Muscle layer of colon (tissue), 2 donors: Measurements from ENCODE around the gene PCNT.

Experiments
- H3K27ac ChIP-seq: one replicate; pipeline ENCODE4 v1.7.0; 2013; ENCODE audit warnings: low read depth, mild to moderate bottlenecking, low read length, moderate library complexity
- H3K27me3 ChIP-seq, 2 donors: one replicate each; pipeline ENCODE4 v1.7.0; 2013; ENCODE audit warnings: low read length in 2 of 2, mild to moderate bottlenecking in 2 of 2; ENCODE audit not compliant: insufficient read depth in 2 of 2, control insufficient read depth in 1 of 2
- H3K36me3 ChIP-seq: one replicate; pipeline ENCODE4 v1.7.0; 2013; ENCODE audit warnings: mild to moderate bottlenecking, low read length; ENCODE audit not compliant: insufficient read depth
- H3K4me1 ChIP-seq: one replicate; pipeline ENCODE4 v1.7.0; 2013; ENCODE audit warnings: mild to moderate bottlenecking, low read length; ENCODE audit not compliant: insufficient read depth
- H3K4me3 ChIP-seq, 2 donors: one replicate each; pipeline ENCODE4 v1.7.0; 2013; ENCODE audit warnings: low read length in 2 of 2, low read depth in 1 of 2, mild to moderate bottlenecking in 1 of 2, moderate library complexity in 1 of 2
- H3K9ac ChIP-seq: one replicate; pipeline ENCODE4 v1.7.0; 2013; ENCODE audit warnings: low read length
- H3K9me3 ChIP-seq: one replicate; pipeline ENCODE4 v1.7.0; 2013; ENCODE audit warnings: mild to moderate bottlenecking, low read length
- donor health status: abdominal sarcoma.
- donor health status: Adenocarcinoma of cecum.

Gene PCNT

DNA sequence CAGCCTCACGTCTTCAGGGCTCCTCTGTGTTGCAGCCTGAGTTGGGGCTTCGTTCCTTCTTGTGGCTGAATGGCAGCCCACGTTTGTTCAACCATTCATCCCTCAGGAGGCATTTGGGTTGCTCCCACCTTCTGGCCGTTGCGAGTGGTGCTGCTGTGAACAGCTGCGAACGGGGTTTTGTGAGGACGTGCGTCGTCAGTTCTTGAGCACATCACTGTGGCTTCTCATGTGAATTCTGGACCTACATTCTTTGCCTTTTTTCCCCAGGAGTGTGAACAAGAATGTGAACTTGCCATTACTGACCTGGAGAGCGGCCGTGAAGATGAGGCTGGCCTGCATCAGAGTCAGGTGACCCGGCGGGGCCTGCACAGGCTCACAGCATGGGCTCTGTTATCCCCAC is 21.9 kb downstream of the PCNT start:
- Histone ChIP-seq H3K9ac (no peak overlapping the region), H3K27ac (no peak overlapping the region), H3K4me1 (no peaks in the 10 kb centered on the region), H3K9me3 (no peaks in the 10 kb centered on the region), H3K27me3 (no peaks in the 10 kb centered on the region), H3K36me3 (peaks cover 41% of the 10 kb centered on the region), H3K4me3 (no peak overlapping the region)

DNA sequence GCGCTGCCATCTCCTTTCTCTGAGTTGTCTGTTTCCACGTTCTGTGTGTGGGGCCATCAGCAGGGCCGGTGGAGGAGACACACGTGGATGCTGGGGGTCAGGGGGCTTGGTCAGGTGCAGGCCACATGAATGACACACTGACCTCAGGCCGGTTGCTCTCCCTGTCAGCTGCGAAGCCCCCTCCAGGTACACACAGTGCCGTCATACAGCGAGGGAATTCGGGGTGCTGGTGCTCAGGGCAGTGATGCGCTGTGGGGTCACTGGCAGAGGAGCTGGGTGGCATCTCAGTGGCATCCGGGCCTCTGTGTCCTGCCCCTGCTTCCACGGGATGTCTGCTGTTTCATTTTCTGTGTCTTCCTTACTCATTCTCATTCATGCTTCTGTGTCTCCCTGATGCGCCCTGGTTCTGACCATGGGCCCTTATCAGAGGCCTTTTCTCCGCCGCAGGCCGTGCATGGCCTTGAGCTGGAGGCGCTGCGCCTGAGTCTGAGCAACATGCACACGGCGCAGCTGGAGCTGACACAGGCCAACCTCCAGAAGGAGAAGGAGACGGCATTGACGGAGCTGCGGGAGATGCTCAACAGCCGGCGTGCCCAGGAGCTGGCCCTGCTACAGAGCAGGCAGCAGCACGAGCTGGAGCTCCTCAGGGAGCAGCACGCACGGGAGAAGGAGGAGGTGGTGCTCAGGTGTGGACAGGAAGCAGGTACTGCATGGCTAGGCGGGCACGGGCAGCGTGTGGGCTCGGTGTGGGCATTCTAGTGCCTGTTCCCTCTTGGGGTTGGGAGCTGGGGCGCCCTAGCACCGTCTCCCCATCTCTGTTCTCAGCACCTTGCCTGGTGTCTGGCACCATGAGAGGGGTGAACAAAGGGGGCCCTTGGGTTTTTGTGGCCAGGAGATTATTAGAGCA is 22.6 kb downstream of the PCNT start:
- Histone ChIP-seq H3K9ac (no peak overlapping the region), H3K9me3 (no peaks in the 10 kb centered on the region), H3K36me3 (peaks cover 48% of the 10 kb centered on the region), H3K27me3 (no peaks in the 10 kb centered on the region), H3K4me1 (no peaks in the 10 kb centered on the region), H3K27ac (no peak overlapping the region), H3K4me3 (no peak overlapping the region)

DNA sequence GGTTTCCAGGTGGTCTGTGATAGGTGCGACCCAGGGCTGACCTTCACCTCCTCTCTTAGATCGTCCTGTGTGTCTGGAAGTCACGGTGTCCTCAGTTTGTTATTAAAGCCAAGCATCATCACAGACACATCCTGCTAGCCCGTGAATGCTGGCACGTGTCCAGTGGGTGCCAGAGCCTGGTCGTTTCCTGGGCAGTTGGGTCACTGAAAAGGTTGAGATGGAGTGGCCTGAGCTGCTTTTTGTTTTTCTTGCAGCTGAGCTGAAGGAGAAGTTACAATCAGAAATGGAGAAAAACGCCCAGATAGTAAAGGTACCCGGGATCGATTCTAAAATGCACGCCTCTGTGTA is 23.2 kb downstream of the PCNT start:
- no peaks in the 10 kb centered on the region for H3K27me3 ChIP-seq

DNA sequence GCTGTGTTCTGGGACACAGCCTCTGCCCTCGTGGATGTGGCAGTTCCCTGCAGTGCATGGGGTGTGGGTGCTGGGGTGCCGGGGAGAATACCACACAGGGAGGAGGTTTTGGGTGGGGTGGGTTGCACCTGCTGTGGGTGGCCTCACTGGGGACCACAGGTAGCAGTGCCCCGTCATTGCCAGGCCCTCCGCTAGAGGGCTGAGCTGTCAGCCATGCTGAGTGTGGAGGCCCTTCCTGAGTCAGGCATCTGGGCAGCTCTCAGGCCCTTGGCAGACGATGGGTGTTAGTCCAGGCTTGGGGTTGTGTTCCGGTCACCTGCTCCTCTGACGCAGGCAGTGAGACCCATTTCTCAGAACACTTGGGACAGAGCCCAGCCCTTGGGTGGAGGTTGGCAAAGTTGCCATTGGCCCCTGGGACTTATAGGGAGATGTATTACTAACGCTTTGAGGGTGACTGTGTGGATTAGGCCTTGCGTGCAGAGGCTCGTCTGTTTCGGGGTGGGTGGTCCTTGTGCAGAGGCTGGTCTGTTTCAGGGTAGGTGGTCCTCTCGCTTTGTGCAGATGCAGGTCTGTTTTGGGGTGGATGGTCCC is 23.9 kb downstream of the PCNT start:
- peaks cover 56% of the 10 kb centered on the region for H3K36me3 ChIP-seq
- no peak overlapping the region for H3K27ac ChIP-seq
- no peaks in the 10 kb centered on the region for H3K9me3 ChIP-seq
- no peaks in the 10 kb centered on the region for H3K27me3 ChIP-seq
- H3K4me1 ChIP-seq, result no peaks in the 10 kb centered on the region
- H3K9ac ChIP-seq, result no peak overlapping the region
- no peak overlapping the region for H3K4me3 ChIP-seq

More for the DNA sequence above, 23.2 kb downstream of the PCNT start:
- Histone ChIP-seq H3K36me3 (peaks cover 53% of the 10 kb centered on the region), H3K9me3 (no peaks in the 10 kb centered on the region), H3K27ac (no peak overlapping the region), H3K9ac (no peak overlapping the region), H3K4me1 (no peaks in the 10 kb centered on the region), H3K4me3 (no peak overlapping the region)

DNA sequence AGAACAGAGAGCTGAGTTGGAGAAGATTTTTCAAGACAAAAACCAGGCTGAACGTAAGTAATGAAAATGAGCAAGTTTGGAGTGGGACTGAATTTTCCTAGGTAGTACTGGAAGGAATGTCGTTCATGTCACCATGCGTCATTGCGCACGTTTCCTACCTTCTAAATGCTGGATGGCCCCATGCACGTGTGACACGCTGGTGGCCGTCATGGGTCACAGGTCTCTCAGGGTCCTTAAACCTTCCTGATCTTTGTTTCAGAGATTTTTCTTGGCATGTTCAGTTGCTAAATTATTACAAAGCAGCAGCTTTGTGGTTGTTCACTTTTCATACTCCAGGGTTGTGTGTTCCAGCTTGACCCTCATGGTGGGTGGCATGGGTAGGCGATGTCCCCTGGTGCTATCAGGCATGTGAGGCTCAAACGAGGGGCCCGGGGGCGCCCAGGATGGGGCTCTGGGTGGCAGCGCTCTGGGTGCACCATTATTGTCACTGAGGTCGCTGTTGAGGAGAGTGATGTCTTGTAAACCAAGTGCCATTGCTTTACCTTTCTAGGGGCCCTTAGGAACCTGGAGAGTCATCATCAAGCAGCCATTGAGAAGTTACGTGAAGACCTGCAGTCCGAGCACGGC is 25.3 kb downstream of the PCNT start:
- H3K27me3 ChIP-seq, result no peaks in the 10 kb centered on the region
- H3K4me1 ChIP-seq, result no peaks in the 10 kb centered on the region
- no peaks in the 10 kb centered on the region for H3K9me3 ChIP-seq
- no peak overlapping the region for H3K4me3 ChIP-seq
- no peak overlapping the region for H3K9ac ChIP-seq
- no peak overlapping the region for H3K27ac ChIP-seq
- peaks cover 60% of the 10 kb centered on the region for H3K36me3 ChIP-seq

DNA sequence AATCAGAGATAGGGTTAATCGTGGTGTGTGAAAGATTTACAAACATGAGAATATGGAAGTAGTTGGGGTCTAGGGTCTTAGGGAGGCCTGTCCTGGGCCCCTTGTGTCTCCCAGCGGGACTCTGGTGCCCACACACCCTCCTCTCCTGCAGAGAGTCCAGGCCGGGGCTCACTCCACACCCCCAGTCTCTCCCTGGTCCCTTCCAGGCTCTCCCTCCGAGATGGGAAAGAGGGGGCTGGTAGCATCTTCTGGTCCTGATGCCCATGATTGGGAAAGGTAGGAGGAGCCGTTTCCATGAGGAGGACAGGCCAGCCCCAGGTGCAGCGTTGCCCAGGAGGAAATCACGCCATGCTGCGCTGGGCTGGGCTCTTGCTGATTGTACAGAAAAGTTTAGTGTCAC is 26.6 kb downstream of the PCNT start:
- H3K9me3 ChIP-seq, result no peaks in the 10 kb centered on the region
- peaks cover 72% of the 10 kb centered on the region for H3K36me3 ChIP-seq
- H3K4me1 ChIP-seq, result no peaks in the 10 kb centered on the region
- H3K27ac ChIP-seq, result no peak overlapping the region
- H3K9ac ChIP-seq, result no peak overlapping the region
- H3K4me3 ChIP-seq, result no peak overlapping the region
- H3K27me3 ChIP-seq, result no peaks in the 10 kb centered on the region

DNA sequence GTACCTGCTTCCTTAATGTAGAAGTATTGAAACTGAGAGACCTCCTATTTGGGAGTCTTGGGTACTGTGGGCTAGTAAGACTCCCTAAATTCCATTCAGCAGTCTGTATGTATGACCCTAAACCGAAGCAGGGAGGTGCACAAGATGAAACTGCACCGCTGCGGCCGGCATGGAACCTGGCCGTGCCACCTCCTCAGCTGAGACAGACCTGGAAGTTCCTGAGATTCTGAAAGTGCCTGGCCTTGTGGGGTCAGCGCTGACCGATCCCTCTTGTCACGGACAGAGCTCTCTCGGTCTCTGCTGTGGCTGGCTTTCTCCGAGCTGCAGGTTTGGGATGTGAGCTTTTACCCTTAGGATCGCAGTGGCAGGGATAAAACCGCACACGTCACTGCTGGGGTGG is 27.0 kb downstream of the PCNT start:
- no peak overlapping the region for H3K9ac ChIP-seq
- H3K4me3 ChIP-seq, result no peak overlapping the region
- no peaks in the 10 kb centered on the region for H3K27me3 ChIP-seq
- H3K9me3 ChIP-seq, result no peaks in the 10 kb centered on the region
- no peaks in the 10 kb centered on the region for H3K4me1 ChIP-seq
- peaks cover 72% of the 10 kb centered on the region for H3K36me3 ChIP-seq
- no peak overlapping the region for H3K27ac ChIP-seq

DNA sequence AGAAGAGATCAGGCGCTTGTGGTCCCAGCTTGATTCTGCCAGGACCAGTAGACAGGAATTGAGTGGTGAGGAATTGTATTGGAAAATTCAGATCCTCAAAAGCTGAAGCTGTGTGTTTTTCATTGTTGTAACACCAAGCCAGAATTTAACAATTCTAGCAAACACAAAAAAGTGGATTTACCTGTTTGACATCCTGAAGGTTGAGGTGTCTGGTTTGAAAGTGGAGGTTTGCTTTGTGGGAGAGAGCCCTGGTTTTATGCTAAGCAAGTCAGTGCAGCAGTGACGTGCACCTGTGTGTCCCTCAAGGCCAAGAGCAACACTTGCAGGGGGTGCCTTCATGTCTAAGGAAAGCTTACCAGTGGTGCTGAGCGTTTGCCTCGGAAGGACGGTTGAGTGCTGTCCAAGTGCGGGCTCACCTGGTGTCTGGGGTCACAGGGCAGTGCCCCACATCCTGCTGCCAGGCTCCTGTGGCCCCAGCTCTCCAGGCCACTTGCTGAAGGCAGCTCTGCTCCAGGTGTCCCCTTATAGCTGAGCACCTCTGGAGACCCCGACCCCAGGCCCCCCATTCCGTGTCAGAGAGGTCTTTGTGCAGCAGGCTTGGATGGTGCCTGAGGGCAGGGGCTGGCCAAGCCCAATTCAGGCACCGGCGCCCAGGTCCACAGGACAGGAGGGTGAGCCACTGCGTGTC is 27.7 kb downstream of the PCNT start:
- no peaks in the 10 kb centered on the region for H3K9me3 ChIP-seq
- H3K27me3 ChIP-seq, result no peaks in the 10 kb centered on the region
- no peak overlapping the region for H3K9ac ChIP-seq
- H3K4me1 ChIP-seq, result no peaks in the 10 kb centered on the region
- no peak overlapping the region for H3K27ac ChIP-seq
- peaks cover 70% of the 10 kb centered on the region for H3K36me3 ChIP-seq
- H3K4me3 ChIP-seq, result no peak overlapping the region

DNA sequence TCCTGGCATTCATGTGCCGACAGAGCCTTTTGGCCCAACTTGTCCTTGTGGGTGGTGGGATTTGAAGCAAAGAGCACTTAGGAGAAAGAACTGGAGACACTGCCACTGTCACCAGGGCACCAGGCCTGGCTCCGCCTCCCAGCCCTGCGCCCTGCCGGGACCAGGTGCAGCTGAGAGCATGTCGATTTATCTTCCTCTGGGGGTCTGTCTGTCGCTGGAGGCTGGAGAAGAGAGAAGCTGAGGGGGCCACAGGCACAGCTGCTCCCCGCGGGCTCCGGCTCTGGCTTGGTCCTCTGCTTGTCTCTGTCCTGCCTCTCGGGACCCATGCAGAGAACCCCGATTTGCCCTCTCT is 28.2 kb downstream of the PCNT start:
- Histone ChIP-seq H3K36me3 (peaks cover 70% of the 10 kb centered on the region), H3K4me1 (no peaks in the 10 kb centered on the region), H3K27ac (no peak overlapping the region)

DNA sequence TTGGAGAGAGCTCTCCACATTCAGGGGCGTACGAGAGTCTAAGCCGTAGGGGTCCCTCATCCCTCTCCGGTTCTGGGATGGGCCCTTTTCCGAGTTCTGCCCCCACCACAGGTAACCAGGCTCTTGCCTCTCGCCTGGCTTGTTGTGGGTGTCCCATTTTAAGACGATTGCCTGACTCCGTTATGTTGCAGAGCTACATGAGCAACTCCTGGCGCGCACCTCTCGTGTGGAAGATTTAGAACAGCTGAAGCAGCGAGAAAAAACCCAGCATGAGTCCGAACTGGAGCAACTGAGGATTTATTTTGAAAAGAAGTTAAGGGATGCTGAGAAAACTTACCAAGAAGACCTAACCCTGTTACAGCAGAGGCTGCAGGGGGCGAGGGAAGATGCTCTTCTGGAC is 29.0 kb downstream of the PCNT start:
- Histone ChIP-seq H3K4me1 (no peaks in the 10 kb centered on the region), H3K9me3 (no peaks in the 10 kb centered on the region), H3K9ac (no peak overlapping the region), H3K36me3 (peaks cover 67% of the 10 kb centered on the region), H3K4me3 (no peak overlapping the region), H3K27me3 (no peaks in the 10 kb centered on the region), H3K27ac (no peak overlapping the region)

More for the DNA sequence above, 28.2 kb downstream of the PCNT start:
- Histone ChIP-seq H3K9me3 (no peaks in the 10 kb centered on the region), H3K27me3 (no peaks in the 10 kb centered on the region), H3K4me3 (no peak overlapping the region), H3K9ac (no peak overlapping the region)

DNA sequence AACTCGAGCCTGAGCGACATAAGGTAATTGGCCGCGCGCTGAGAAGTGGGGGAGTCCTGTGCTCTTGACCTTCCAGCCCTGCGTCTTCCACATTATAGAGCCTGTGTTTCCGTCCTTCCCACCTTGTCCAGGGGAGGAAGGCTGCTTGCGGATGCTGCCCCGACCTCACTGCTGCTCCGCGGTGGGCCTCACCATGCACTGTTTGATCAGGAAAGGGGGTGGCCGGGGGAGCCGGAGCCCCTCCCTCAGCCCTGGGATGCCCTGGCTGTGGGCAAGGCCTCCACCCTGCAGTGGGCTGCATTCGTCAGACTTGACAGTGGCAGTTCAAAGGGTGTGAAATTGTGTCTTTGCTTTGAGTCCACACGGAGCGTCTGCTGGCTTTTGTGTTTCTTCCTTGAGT is 30.1 kb downstream of the PCNT start:
- Histone ChIP-seq H3K27me3 (no peaks in the 10 kb centered on the region), H3K36me3 (peaks cover 63% of the 10 kb centered on the region), H3K9ac (no peak overlapping the region), H3K9me3 (no peaks in the 10 kb centered on the region), H3K27ac (no peak overlapping the region), H3K4me3 (no peak overlapping the region), H3K4me1 (no peaks in the 10 kb centered on the region)
